ENCODE data around the gene BCL2. TPM values are rescaled to one million over a fixed set of nuclear protein-coding genes. Genes with fewer than 3 reads are reported as not detected.

BCL2 gene
- total and polyA plus RNA-seq, 4 donors = 2.6 to 25.4 (median 14.0) TPM

DNA sequence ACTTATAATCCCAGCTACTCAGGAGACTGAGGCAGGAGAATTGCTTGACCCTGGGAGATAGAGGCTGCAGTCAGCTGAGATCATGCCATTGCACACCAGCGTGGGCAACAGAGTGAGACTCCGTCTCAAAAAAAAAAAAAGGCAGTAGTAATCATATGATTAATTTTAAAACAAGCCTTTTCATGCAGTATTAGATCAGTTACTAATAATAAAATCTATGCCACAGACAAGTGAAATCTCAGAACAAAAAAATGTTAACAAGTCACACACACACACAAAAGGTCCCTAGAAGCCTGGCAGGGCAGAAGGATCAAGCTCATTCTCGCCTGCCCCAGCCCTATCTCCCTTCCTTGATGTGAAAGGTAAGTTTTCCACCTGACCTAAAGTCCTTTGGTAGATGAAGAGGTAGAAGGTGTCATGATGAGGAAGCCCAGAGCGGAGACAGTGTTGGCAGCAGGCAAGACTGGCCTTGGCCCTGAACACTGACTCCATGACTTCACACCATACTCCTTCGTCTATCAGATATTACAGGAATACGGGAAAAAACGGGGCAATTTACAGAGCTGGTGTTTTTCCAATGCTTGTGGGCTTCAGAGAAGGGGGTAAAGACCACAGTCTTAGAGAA is 36.8 kb upstream of the BCL2 start:
- ATAC-seq (ENCODE audit: low FRiP score) (peak; percentile 60), DNase-seq (no peak)
- H3K27me3 ChIP-seq (ENCODE audit: control insufficient read depth in 1 of 2, insufficient read depth in 2 of 2, low read length in 1 of 2) = no peaks in the 10 kb centered on the region
- H3K9me3 ChIP-seq (ENCODE audit: control insufficient read depth, low read length) = no peaks in the 10 kb centered on the region
- no peak overlapping the region for H3K4me3 ChIP-seq (ENCODE audit: low read length in 2 of 2)
- whole genome bisulfite sequencing, 2 donors = 5 to 13% methylated on average over 7 of the region's 7 CpGs
- peaks cover 0 to 4% of the 10 kb centered on the region in 2 donors for H3K36me3 ChIP-seq (ENCODE audit: control insufficient read depth in 1 of 2, insufficient read depth in 2 of 2, low read length in 1 of 2)
- peak overlapping the region; percentile 33 to 98 for H3K27ac ChIP-seq (ENCODE audit: low read depth in 1 of 2, low read length in 2 of 2)
- intact Hi-C loops (cut with DNase I) = no loop called here
- H3K4me1 ChIP-seq (ENCODE audit: control insufficient read depth in 1 of 2, insufficient read depth in 2 of 2, low read length in 2 of 2) = peaks cover 0 to 4% of the 10 kb centered on the region in 2 donors

DNA sequence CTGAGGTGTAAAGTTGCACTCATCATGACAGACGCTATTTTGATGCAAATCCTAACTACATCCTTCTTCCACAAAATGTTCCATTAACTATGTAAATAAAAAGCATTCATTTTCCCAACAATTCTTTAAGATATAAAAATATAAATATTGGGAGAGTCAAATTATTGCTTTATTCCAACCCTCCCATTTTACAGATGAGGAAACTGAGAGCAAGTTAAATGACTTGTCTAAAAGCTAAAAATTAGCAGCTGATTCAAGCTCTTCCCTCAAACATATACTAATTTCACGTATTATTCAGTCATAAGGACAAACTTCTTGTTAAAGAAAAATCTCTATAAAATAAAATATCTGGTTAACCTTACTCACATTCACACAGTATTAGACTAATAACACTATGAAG is 30.7 kb upstream of the BCL2 start:
- ATAC-seq (ENCODE audit: low FRiP score) (no peak), DNase-seq (no peak)
- intact Hi-C loops (cut with DNase I) = loop anchor here in 1 of 2 donors (5.0 kb wide), 1 partner anchor 87 kb away; no protein-coding TSS in a partner anchor
- no peak overlapping the region for H3K27ac ChIP-seq (ENCODE audit: low read depth in 1 of 2, low read length in 2 of 2)
- no peak overlapping the region for H3K4me3 ChIP-seq (ENCODE audit: low read length in 2 of 2)
- H3K4me1 ChIP-seq (ENCODE audit: control insufficient read depth in 1 of 2, insufficient read depth in 2 of 2, low read length in 2 of 2) = peaks cover 0 to 3% of the 10 kb centered on the region in 2 donors
- no peaks in the 10 kb centered on the region for H3K27me3 ChIP-seq (ENCODE audit: control insufficient read depth in 1 of 2, insufficient read depth in 2 of 2, low read length in 1 of 2)
- peaks cover 4 to 9% of the 10 kb centered on the region in 2 donors for H3K36me3 ChIP-seq (ENCODE audit: control insufficient read depth in 1 of 2, insufficient read depth in 2 of 2, low read length in 1 of 2)
- H3K9me3 ChIP-seq (ENCODE audit: control insufficient read depth, low read length) = no peaks in the 10 kb centered on the region
- 48 to 49% methylated on average over 2 of the region's 2 CpGs for WGBS, 2 donors

DNA sequence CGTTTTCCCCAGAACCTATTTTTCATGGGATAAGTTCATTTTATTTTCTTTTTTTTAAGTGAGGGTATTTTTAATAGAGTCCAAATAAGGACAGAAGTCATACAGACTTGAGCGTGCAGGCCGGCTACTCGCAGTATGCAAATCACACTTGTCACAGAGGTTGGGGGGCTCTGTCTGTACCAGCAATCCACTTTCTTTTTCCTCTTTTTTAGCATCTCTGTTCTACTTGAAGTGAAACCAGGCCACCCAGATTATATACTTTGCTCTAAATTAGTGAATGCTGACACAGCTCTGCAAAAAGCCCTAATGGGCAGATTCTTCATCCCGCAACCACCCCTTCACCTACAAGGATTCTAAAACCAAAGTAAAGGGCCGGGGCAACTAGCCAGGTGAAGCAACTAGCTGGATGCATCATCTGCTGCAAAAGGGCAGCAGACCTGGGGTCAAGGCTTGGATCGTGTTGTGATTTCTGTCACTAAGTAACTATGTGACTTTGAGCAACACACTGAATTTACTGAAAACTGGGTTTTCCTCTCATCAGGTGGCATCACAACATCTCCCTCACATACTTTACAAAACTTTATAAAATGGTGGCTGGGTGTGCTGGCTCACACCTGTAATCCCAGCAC is 29.1 kb upstream of the BCL2 start:
- H3K9me3 ChIP-seq (ENCODE audit: control insufficient read depth, low read length) = no peaks in the 10 kb centered on the region
- DNase-seq (no peak), ATAC-seq (ENCODE audit: low FRiP score) (no peak)
- H3K27ac ChIP-seq (ENCODE audit: low read depth in 1 of 2, low read length in 2 of 2) = no peak overlapping the region
- peaks cover 4 to 10% of the 10 kb centered on the region in 2 donors for H3K36me3 ChIP-seq (ENCODE audit: control insufficient read depth in 1 of 2, insufficient read depth in 2 of 2, low read length in 1 of 2)
- intact Hi-C loops (cut with DNase I) = no loop called here
- no peak overlapping the region for H3K4me3 ChIP-seq (ENCODE audit: low read length in 2 of 2)
- H3K4me1 ChIP-seq (ENCODE audit: control insufficient read depth in 1 of 2, insufficient read depth in 2 of 2, low read length in 2 of 2) = peaks cover 0 to 5% of the 10 kb centered on the region in 2 donors
- 78 to 82% methylated on average over 7 of the region's 7 CpGs for WGBS, 2 donors
- no peaks in the 10 kb centered on the region for H3K27me3 ChIP-seq (ENCODE audit: control insufficient read depth in 1 of 2, insufficient read depth in 2 of 2, low read length in 1 of 2)

DNA sequence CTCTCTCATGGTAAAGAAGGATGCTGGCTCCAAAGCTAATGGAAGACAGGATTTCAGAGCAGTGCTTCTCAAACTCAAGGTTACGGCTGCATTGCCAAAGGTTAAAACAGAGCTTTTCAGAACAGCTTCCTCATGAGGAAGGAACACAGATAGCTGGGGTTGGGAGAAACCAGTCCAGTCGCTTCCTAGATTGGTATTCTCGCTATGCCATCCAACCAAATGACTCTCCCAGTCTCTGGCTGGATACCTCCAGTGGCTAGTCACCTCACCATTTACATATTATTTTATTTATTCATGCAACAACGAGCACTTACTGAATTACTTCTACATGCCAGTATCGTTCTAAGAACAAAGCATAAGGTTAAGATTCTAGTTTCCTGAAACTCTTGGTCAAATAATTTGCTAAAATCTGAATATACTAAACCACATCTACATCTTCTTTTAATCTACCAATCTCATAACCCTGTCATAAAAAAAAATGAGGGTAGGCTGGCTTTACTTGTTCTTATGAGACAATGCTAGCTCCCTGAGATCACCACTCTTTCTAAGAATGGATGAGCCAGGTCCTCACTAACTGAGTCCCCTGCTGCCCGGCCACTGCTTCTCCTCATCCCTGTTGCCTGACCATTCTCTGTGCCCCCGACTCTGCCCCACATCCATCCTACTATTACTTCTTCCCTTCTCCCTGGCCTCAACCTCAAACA is 27.1 kb upstream of the BCL2 start:
- 81 to 92% methylated on average over 7 of the region's 7 CpGs for WGBS, 2 donors
- no peak overlapping the region for H3K4me3 ChIP-seq (ENCODE audit: low read length in 2 of 2)
- H3K9me3 ChIP-seq (ENCODE audit: control insufficient read depth, low read length) = no peaks in the 10 kb centered on the region
- peaks cover 4 to 10% of the 10 kb centered on the region in 2 donors for H3K36me3 ChIP-seq (ENCODE audit: control insufficient read depth in 1 of 2, insufficient read depth in 2 of 2, low read length in 1 of 2)
- no peak for ATAC-seq (ENCODE audit: low FRiP score)
- intact Hi-C loops (cut with DNase I) = no loop called here
- H3K4me1 ChIP-seq (ENCODE audit: control insufficient read depth in 1 of 2, insufficient read depth in 2 of 2, low read length in 2 of 2) = peaks cover 0 to 5% of the 10 kb centered on the region in 2 donors
- no peaks in the 10 kb centered on the region for H3K27me3 ChIP-seq (ENCODE audit: control insufficient read depth in 1 of 2, insufficient read depth in 2 of 2, low read length in 1 of 2)
- DNase-seq = no peak
- H3K27ac ChIP-seq (ENCODE audit: low read depth in 1 of 2, low read length in 2 of 2) = no peak overlapping the region

DNA sequence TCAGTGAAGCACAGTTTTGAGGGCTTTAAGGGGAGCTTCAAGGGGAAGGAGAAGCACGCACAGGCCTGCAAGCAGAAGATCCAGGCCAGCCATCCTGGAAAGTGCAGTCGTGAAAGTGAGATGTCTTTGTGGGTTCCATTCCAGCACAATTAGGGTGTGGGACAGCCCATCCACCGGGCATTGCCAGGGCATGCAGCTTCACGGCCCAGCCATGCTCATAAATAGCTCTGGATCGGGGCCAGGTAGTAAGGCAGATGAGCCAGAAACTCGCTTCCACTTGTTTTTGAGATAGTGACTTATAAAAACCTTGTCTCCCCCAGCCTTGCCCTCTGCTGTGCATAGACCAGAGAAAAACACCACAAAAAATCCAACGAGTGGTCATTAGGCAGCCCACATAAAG is 26.5 kb upstream of the BCL2 start:
- H3K27me3 ChIP-seq (ENCODE audit: control insufficient read depth in 1 of 2, insufficient read depth in 2 of 2, low read length in 1 of 2) = no peaks in the 10 kb centered on the region
- DNase-seq (no peak), ATAC-seq (ENCODE audit: low FRiP score) (no peak)
- intact Hi-C loops (cut with DNase I) = no loop called here
- H3K4me1 ChIP-seq (ENCODE audit: control insufficient read depth in 1 of 2, insufficient read depth in 2 of 2, low read length in 2 of 2) = peaks cover 0 to 5% of the 10 kb centered on the region in 2 donors
- no peak overlapping the region for H3K4me3 ChIP-seq (ENCODE audit: low read length in 2 of 2)
- H3K27ac ChIP-seq (ENCODE audit: low read depth in 1 of 2, low read length in 2 of 2) = peak overlapping the region in 1 of 2 donors; percentile 60
- 24 to 31% methylated on average over 7 of the region's 7 CpGs for WGBS, 2 donors
- H3K9me3 ChIP-seq (ENCODE audit: control insufficient read depth, low read length) = no peaks in the 10 kb centered on the region
- peaks cover 4 to 10% of the 10 kb centered on the region in 2 donors for H3K36me3 ChIP-seq (ENCODE audit: control insufficient read depth in 1 of 2, insufficient read depth in 2 of 2, low read length in 1 of 2)

DNA sequence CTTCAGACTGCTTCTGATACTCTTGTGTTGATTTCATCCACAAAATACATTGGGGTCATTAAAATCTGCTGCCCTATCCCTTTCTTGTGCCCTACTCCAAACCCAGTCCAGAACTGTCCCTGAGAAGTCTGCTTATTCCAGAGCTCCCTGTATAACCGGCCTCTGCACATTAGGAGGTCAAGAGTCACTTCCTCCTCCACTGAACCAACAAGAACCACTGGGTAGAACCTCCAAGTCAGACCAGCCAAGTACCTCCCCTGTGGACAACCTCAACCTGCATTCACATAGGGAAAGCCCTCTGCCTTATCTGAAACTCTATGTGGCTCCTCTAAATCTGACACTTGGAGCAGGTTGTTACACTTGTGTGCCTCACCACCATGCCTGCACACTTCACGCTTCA is 25.3 kb upstream of the BCL2 start:
- peaks cover 4 to 10% of the 10 kb centered on the region in 2 donors for H3K36me3 ChIP-seq (ENCODE audit: control insufficient read depth in 1 of 2, insufficient read depth in 2 of 2, low read length in 1 of 2)
- DNase-seq = no peak
- no peak overlapping the region for H3K4me3 ChIP-seq (ENCODE audit: low read length in 2 of 2)
- peaks cover 0 to 5% of the 10 kb centered on the region in 2 donors for H3K4me1 ChIP-seq (ENCODE audit: control insufficient read depth in 1 of 2, insufficient read depth in 2 of 2, low read length in 2 of 2)
- 72 to 73% methylated on average over 2 of the region's 2 CpGs for WGBS, 2 donors
- ATAC-seq (ENCODE audit: low FRiP score) = peak; percentile 17
- intact Hi-C loops (cut with DNase I) = no loop called here
- no peak overlapping the region for H3K27ac ChIP-seq (ENCODE audit: low read depth in 1 of 2, low read length in 2 of 2)
- no peaks in the 10 kb centered on the region for H3K27me3 ChIP-seq (ENCODE audit: control insufficient read depth in 1 of 2, insufficient read depth in 2 of 2, low read length in 1 of 2)
- no peaks in the 10 kb centered on the region for H3K9me3 ChIP-seq (ENCODE audit: control insufficient read depth, low read length)

DNA sequence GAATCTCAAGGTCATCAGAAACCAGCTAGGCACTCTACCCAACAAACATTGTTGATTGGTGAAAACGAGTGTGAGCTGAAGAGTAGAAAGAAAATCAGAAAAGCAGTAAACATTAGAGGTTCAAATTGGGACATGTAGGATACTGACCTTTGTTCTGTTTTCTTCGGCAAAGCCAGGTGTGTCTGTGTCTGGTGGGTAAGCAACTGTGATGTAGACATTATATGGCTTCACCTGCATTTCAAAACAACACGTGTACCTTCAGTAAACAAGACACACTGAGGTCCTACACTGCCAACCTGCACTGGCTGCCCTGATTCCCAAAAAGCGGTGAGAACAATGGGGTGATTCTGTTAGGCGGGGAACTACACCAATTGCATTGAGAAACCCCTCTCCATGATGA is 24.7 kb upstream of the BCL2 start:
- DNase-seq (no peak), ATAC-seq (ENCODE audit: low FRiP score) (no peak)
- Histone ChIP-seq H3K27me3 (ENCODE audit: control insufficient read depth in 1 of 2, insufficient read depth in 2 of 2, low read length in 1 of 2) (no peaks in the 10 kb centered on the region), H3K4me3 (ENCODE audit: low read length in 2 of 2) (no peak overlapping the region), H3K4me1 (ENCODE audit: control insufficient read depth in 1 of 2, insufficient read depth in 2 of 2, low read length in 2 of 2) (peaks cover 0 to 5% of the 10 kb centered on the region in 2 donors), H3K9me3 (ENCODE audit: control insufficient read depth, low read length) (no peaks in the 10 kb centered on the region), H3K36me3 (ENCODE audit: control insufficient read depth in 1 of 2, insufficient read depth in 2 of 2, low read length in 1 of 2) (peaks cover 1 to 10% of the 10 kb centered on the region in 2 donors), H3K27ac (ENCODE audit: low read depth in 1 of 2, low read length in 2 of 2) (no peak overlapping the region)
- WGBS, 2 donors = 84 to 87% methylated on average over 5 of the region's 5 CpGs
- intact Hi-C loops (cut with DNase I) = no loop called here

DNA sequence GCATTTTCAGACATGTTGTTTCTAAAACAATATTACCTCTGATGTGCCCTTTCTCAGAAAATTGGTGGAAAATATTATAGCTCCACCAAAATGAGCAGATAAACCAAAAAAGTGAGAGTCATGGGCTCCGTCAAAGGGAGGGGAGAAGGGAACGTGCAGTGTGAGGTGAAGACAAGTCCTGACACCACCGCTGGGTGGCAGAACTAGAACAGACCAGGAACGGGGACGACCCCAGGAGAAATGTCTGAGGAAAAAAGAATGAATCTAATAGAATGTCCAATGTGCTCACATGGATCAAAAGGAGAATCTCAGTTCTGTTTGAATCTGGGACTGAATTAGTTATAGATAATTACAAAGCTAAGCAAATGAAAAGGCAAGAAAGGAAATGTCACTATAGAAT is 22.6 kb upstream of the BCL2 start:
- no peak for ATAC-seq (ENCODE audit: low FRiP score)
- peaks cover 1 to 4% of the 10 kb centered on the region in 2 donors for H3K36me3 ChIP-seq (ENCODE audit: control insufficient read depth in 1 of 2, insufficient read depth in 2 of 2, low read length in 1 of 2)
- no peaks in the 10 kb centered on the region for H3K27me3 ChIP-seq (ENCODE audit: control insufficient read depth in 1 of 2, insufficient read depth in 2 of 2, low read length in 1 of 2)
- peaks cover 0 to 5% of the 10 kb centered on the region in 2 donors for H3K4me1 ChIP-seq (ENCODE audit: control insufficient read depth in 1 of 2, insufficient read depth in 2 of 2, low read length in 2 of 2)
- H3K27ac ChIP-seq (ENCODE audit: low read depth in 1 of 2, low read length in 2 of 2) = no peak overlapping the region
- WGBS, 2 donors = 17 to 26% methylated on average over 5 of the region's 5 CpGs
- intact Hi-C loops (cut with DNase I) = no loop called here
- no peaks in the 10 kb centered on the region for H3K9me3 ChIP-seq (ENCODE audit: control insufficient read depth, low read length)
- no peak overlapping the region for H3K4me3 ChIP-seq (ENCODE audit: low read length in 2 of 2)
- no peak for DNase-seq

All from aorta (tissue), 5 donors.